Stimulated activated CD4-positive, alpha-beta T cell treated with anti-CD3 and anti-CD28 coated beads, Interleukin-4, amount 100 ng/mL, for 24 hours (primary cell): ENCODE data around the gene HOXB8.

Experiments
- DNase-seq: peaks from one replicate; pipeline ENCODE4 v3.0.0-alpha.2; 2020

Gene HOXB8

DNA sequence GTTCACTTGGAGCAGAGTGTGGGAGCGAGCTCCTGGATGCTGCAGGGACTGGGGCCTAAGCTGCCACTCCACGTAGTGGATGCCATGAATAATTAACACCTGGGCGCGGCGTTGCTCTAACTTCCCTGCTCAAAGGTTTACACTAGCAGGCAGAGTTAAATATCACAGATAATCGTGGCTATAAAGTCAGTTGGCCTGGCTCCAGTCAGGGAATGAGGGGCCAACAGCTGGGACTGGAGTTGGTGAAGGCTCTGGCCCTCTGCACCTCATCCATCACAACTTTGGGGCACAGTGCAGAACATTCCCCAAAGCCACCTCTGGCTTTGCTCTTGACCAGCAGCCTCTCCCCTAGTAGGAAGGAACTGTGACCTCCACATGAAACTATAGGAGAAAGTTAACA lies 47.9 kb downstream of the HOXB8 start:
- no peak for DNase-seq

DNA sequence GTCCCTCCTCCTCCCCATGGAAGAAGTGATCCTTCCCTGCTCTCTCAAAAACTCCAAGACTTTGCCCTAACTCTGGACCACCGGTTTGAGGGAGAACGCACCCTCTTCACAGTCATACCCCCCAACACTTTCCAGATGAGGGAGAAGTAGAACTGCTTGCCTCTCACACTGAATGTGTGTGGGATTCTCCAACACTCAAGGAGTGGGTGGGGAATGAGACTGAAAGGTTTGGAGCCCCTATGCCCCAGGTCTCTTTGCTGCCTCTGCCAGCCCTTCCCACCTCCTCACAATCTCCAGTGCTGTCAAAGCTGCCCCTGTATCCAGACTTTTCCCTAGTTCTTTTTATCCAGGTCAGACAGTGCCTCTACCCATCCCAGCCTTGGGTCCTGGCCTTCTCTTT lies 48.4 kb downstream of the HOXB8 start:
- no peak for DNase-seq

DNA sequence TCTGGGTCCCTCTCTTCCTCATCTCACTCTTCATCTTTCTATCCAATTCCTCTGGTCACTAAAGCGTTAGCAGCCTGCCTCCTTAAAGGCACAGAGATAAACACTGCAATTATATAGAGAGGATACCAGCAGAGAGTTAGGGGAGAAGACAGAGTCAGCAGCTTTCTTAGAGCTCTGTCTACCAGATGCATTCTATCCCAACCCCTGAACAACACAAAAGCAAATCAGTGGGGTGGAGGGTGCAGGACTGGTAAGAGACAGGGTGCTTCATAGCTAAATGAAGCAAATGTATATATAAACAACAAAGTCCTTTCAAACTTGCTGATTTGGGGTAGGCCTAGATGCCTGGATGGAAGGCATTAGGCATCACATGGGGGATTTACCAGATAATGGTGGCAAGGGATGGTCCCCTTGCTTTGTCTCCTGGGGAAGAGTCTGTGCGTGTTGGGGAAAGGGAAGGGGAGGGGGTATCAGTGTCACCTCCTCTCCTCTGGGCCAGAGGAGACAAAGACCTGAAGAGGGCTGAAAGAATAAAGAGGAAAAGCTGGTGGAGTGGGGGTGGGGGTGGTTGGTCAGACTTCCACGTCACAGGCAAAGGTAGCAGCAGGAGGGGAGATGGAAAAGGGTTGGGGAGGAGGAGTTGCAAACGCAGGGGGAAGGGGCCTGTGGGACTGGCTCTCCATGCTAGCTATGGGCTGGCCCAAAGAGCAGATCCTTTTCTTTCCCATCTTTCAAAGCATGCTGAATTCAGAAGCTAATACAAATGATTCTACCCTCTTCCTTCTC lies 49.0 kb downstream of the HOXB8 start:
- DNase-seq = no peak

DNA sequence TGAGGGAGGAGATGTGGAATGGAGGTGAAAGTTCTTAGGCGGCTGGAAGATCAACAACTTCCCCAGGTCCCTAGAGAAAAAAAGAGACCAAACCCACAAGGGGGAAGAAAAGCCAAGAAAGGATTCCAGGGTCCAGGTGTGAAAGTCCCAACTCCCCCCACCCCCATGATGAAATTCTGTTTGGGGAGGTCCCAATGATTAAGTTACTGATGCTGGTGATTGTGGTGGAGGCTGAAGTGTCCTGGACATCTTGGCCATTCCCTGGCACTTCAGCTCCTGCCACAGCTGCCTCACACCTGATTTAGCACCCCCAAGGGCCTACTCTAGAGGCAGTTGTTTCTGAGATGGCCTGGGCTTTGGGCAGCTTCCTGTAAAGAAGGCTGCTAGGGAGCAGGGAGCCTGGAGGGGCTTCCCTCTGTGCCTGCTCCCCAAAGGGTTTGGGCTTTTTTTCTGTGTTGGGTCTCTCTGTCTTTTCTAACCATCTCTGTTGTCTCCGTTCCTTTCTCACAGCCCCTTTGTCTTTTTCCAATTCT lies 50.0 kb downstream of the HOXB8 start:
- DNase-seq = no peak

DNA sequence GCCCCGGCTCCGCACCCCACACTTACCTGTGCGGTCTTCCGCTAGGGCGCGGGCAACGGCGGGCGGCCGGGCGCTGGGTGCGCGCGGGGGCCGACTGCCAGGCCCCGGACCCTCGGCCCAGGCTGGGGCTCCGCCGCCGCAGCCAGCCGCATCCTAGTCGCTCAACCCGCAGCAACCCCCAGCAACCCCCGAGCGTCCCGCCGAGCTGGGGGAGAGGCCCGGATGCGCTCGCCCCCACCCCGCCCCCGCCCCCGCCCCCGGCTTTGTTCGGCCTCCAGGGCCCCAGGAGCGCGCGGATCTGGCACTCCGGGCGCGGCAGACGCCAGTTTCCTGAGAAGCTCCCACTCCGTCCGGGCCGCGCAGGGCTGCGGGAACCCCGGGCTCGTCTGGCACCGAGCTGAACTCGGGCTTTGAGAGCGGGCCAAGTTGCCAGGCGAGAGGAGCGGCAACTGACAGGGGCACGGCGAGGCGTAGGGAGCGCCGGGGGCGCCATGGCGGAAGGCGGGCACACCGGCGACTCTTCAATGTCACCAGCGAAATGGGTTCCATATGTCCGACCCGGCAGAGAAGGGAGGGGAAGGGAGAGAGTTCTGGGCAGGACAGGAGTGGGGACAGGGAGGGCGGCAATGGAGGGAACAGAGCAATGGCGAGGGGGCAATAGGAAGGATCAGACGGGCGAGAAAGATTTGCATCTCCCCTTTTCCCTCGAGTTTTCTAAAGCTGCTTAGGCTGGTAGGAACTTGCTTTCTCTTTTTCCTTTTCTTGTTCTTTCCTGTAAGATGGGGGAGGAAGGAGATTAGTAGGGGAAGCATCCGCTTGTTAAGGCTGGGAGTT lies 50.7 kb downstream of the HOXB8 start:
- no peak for DNase-seq

DNA sequence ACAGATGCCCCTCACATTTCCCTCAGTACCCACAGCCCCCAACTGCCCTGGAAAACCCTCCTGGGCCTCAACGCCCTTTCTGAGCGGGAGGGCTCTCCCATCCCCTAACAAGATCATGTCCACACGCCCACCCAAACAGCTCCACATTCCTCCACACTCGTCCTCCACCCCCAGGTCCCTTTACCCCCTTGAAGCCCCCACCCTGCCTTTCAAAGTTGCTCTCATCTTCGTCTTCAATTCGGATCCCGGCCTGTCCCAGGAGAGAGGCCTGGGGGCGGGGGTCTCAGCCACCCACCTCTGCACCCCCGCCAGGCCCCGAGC lies 51.3 kb downstream of the HOXB8 start:
- DNase-seq = no peak

DNA sequence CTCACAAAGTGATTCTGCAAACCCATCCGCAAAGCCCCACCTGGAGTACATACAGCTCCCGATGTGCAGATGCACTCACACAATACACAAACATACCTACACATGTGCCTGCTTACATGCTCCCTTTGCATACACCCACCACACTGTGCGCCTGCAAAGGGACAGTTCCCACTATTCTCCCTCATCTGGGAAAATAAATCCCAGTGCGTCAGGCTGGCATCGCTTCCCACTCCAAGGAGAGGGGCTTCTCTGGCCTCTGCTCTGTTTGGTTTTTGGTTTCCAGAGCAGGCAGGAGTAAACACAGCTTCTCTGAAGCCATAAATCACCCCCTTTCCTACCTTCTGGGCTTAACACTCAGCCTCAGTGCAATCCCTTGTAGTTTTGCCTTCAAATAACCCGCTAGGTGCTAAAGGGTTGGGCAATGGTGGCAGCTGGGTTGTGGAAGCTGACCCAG lies 51.7 kb downstream of the HOXB8 start:
- DNase-seq = no peak

DNA sequence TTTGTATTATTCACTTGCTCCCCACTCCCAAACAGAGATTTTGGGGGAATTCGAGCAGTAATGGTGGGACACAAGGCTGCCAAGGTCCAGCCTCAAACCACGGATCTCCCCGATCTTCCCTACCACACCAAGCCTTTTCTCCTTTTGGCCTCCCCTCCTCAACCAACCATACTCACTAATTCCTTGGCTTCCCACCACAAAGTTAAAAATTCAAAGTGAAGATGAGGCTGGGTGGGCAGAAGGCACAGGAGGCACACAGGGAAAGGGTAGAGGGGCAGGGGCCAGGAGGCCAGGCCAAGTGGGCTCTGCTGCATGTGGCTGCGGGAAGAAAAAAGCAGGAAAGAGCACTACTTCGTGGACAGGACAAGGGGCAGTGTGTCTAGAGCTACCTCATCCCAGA lies 52.2 kb downstream of the HOXB8 start:
- no peak for DNase-seq
